Effector CD8-positive, alpha-beta T cell (primary cell): ENCODE data around the gene AIF1L.
"Not testable (repeated sequence)": the region's sequence is repeated elsewhere in the genome, so short reads cannot be mapped to it uniquely, and the experiment has no call there.

ENCODE experiments used
- DNase-seq: peaks from one replicate; lab custom pipeline; 2025; lab: John Stamatoyannopoulos, UW

The AIF1L gene

GRCh38 chr9:131098391-131099101 lies 2.2 kb downstream of the AIF1L start:
- DNase-seq: no peak

GRCh38 chr9:131099102-131099606 lies 2.8 kb downstream of the AIF1L start:
- DNase-seq: no peak

GRCh38 chr9:131099845-131100244 lies 3.5 kb downstream of the AIF1L start:
- DNase-seq: not testable (repeated sequence)

GRCh38 chr9:131100445-131100844 lies 4.1 kb downstream of the AIF1L start:
- DNase-seq: no peak

DNA sequence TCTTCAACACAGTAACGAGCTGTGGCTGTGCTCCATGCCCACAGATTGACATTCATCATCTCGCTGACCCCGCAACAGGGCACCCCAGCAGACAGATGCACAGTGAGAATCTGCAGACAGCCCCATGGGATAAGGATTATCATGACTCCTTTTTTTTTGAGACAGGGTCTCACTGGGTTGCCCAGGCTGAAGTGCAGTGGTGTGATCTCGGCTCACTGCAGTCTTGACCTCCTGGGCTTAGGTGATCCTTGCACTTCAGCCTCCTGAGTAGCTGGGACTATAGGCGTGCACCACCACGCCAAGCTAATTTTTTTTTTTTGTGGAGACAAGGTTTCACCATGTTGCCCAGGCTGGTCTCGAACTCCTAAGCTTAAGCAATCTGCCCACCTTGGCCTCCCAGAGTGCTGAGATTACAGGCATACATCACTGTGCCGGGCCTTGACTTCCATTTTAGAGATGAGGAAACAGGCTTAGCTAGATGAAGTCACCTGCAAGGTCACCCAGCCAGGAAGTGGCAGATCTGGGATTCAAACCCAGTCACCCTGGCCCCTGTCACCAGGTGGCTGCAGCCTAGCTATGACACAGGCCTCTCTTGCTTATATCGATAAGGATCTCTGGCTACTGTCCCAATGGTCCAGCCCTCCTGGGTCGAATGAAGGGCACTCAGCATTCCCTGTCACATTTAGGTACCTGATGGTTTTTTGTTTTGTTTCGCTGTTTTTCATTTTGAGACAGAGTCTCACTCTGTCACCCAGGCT lies 5.1 kb downstream of the AIF1L start:
- no peak for DNase-seq

- DNase-seq: no peak
Measured at GRCh38 chr9:131103024-131103423, 6.7 kb downstream of the AIF1L start.

DNA sequence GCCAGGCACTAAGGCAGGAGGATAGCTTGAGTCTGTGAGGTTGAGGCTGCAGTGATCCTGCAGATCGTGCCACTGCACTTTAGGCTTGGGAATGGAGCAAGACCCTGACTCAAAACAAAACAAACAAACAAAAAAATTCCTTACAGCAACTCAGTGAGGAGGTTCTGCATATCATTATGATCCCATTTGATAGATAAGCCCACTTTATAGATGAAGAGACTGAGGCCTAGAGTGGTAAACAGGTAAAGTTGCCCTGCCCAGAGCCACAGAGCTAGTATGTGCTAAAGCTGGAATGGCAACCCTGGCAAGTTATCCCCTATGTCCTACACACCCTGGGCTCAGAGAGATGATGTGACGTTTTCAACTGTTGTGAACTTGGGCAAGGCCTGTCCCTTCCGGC lies 7.2 kb downstream of the AIF1L start:
- no peak for DNase-seq

DNA sequence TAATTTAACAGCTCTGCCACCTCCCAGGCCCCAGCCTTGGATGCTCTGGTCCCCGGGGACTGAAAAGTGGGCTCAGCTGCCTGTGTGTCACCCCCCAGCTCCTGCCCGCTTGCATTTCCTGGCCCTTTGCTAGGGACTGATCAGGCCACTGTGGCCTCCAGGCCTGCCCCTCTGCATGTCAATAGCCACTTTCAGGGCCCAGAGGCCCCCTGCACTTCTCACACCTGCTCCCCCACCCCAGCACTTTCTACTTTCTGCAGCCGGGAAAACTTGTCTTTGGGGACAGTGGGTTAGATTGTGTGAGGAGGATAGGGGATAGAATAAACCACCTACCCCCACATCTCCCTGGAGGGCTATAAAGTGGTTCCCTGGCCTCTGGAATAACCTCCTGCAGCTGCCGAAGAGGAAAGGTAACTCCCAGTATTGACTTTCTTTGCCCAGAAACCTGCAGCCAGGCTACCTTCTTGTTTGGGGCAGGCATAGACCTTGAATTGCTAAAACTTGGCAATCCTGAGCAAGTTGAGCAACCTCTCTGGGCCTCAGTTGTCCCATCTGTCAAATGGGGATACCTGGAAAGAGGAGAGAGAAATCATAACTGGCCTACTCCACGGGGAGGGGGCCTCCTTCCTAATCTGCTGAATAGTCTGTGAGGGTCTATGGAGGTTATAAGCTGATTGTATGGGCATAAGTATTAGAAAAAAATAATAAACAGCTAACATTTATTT lies 7.8 kb downstream of the AIF1L start:
- DNase-seq: no peak

DNA sequence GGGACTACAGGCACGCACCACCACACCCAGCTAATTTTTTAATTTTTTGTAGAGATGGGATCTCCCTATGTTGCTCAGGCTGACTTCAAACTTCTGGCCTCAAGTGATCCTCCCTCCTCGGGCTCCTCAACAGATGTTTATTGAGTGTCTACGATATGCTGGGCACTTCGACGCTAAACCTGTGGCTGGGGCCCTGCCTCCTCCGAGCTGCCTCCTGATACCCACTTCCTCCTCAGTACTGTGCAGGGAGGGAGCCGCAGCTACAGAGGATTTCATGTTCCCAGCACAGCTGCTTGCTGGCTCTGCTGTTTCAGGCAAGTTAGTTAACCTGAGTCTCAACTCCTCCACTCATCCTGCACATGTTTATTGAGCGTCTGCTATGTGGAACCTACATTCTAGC lies 9.6 kb downstream of the AIF1L start:
- DNase-seq: no peak

- no peak for DNase-seq
Measured at GRCh38 chr9:131107760-131108159, 11.4 kb downstream of the AIF1L start.

DNA sequence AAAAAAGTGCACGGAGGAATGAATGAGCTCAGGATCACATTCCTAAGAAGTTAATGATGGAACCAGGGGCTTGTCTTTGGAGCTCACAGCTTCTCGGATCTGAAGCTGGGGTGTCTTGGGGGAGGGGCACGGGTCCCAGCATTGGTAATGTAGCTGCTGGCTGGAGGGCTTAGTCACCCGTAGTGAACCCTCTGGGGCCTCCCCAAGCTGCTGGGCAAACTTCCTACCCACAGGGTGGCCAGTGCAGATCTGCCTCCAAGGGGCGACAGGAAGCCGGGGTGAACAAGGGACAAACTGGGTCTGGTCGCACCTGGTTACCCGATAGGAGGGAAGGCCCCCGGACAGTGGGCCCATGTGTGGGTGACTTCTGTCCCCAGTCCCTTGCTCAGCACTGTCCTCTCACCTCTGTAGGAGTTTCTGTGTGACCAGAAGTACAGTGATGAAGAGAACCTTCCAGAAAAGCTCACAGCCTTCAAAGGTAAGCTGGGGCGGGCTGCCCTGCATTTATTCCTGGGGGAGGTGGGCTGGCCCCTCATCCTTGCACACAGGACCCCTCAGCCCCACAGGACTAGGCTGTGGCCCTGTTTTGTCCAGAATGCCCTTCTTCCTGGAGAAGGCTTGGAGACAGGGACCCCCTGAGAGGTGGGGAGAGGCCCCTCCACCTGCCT lies 15.0 kb downstream of the AIF1L start:
- DNase-seq: no peak

- DNase-seq: no peak
Measured at GRCh38 chr9:131111854-131112311, 15.6 kb downstream of the AIF1L start.

DNA sequence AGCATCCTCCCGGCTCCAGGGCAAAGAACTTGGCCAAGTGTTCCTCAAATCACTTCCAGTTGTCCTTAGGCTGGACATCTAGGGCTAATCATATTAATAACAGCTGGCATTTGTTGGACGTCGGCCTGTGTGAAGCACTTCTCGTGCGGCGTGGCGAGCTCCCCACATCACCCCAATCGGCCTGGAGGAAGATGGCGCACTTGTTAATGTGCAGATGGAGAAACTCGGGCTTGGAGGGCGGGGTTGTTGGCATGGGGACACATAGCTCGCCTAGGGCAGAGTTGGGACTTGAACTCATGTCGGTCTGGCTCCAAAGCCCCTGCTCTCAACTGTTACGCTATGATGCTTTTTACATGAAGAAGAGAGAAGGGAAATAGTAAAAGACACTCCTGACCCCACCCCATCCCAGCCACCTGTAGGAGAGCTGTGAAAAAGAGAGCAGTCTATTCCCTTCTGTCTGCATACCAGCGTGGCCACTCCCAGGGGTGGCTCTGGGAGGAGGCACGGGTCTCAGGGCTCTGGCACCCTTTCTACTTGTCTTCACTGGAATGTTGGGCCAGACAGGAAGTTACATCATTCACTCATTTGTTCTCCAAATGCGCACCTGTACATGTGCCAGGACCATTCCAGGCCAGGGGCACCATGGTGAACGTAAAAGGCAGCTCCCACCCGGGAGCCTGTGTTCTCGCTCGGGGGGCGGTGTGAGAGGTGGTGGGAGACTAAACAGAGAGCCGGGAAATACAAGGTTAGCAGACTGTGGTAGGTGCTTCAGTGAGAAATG lies 16.2 kb downstream of the AIF1L start:
- no peak for DNase-seq

DNA sequence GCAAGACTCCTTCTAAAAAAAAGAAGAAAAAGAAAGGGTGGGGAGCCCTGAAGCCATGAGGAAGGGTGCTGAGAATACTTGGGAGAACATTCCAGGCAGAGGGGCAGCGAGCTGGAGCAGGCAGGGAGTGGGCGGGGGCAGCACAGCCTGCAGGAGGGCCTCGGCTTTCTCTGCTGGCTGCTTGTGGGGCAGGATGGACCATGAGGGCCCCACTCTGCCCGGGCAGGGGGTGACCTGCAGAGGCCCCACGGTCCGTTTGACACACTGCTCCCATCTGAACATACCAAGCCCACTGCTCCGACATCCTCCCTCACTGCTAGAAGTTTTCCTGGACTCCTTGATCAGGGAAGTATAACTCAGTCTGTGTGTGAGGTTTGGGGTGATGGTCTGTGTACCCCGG lies 17.3 kb downstream of the AIF1L start:
- no peak for DNase-seq

GRCh38 chr9:131114084-131114535 lies 17.8 kb downstream of the AIF1L start:
- no peak for DNase-seq

DNA sequence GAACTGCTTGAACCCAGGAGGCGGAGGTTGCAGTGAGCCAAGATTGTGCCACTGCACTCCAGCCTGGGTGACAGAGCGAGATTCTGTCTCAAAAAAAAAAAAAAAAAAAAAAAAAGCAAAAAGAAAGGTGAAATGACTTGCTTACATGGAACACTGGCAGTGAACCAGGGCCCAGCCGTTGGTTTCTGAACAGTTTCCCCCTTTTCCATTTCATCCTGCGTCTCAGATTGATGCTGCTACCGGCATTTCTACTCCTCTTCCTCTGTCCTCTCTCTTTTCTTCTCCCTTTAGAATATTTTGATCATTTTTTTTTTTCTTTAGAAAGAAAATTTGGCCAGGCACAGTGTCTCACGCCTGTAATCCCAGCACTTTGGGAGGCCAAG lies 19.0 kb downstream of the AIF1L start:
- DNase-seq: not testable (repeated sequence)

DNA sequence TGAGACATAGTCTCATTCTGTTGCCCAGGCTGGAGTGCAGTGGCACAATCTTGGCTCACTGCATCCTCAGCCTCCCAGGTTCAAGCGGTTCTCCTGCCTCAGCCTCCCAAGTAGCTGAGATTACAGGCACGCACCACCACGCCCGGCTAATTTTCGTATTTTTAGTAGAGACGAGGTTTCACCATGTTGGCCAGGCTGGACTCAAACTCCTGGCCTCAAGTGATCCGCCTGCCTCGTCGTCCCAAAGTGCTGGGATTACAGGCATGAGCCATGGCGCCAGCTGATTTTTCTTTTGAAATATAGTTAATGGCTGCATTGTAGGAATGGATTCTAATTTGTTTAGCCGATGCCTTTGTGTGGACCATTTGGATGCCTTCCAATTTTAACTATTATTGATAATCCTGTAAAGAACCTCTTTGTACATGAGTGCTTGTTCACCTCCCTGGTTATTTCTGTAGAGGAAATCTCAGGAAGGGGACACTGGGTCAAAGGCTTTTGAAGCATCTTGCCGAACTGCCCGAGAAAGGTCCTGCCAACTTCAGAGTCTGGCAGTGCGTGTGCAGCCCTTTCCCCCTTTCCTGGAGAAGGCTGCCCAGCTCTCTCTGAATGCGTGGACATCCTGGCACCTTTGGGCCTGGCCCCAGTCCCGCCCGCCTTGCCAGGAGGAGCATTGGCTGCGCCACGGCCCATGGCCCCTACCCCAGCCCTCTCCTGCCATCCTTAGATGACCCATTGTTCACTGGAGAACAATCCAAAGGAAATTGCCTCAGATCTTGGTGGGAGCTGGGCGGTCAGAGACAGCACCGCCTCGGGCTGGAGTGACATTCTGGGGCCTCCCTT lies 20.2 kb downstream of the AIF1L start:
- DNase-seq: no peak

- DNase-seq: no peak
Measured at GRCh38 chr9:131117121-131117761, 20.9 kb downstream of the AIF1L start.

GRCh38 chr9:131117762-131118145 lies 21.4 kb downstream of the AIF1L start:
- DNase-seq: no peak

- DNase-seq: no peak
Measured at GRCh38 chr9:131119600-131119999, 23.3 kb downstream of the AIF1L start.
